Ascending aorta (tissue), 2 donors: ENCODE results near the gene PNPO. TPM values are rescaled to one million over a fixed set of nuclear protein-coding genes. Genes with fewer than 3 reads are reported as not detected.

Source experiments
- DNase-seq, 2 donors: peaks; one replicate each; pipeline ENCODE4 v3.0.0-alpha.2; 2019; ENCODE audit warnings: low spot score in 2 of 2
- H3K27ac ChIP-seq, 2 donors: fragments of 200-600 bp; sonication (generic); one replicate each; pipeline ENCODE4 v1.5.1; 2016 to 2017; ENCODE audit warnings: mild to moderate bottlenecking in 1 of 2
- H3K27me3 ChIP-seq: fragments of 200-600 bp; sonication (generic); one replicate; pipeline ENCODE4 v1.5.1; 2017
- H3K36me3 ChIP-seq, 2 donors: fragments of 200-600 bp; sonication (generic); one replicate each; pipeline ENCODE4 v1.5.1; 2016
- H3K4me1 ChIP-seq, 2 donors: fragments of 200-600 bp; sonication (generic); one replicate each; pipeline ENCODE4 v1.5.1; 2016 to 2017; ENCODE audit warnings: mild to moderate bottlenecking in 1 of 2
- H3K4me3 ChIP-seq, 2 donors: fragments of 200-600 bp; sonication (generic); one replicate each; pipeline ENCODE4 v1.5.1; 2016 to 2017; ENCODE audit warnings: mild to moderate bottlenecking in 1 of 2
- H3K9me3 ChIP-seq, 2 donors: fragments of 200-600 bp; sonication (generic); one replicate each; pipeline ENCODE4 v1.5.1; 2016
- intact Hi-C: fragments of 100-400 bp; cut with DNase I; formaldehyde crosslinking; loops from one replicate; pipeline ENCODE4 v1.15.1; 2023
- total RNA-seq: library from RNA; depleted of rRNA; stranded (reverse); fragments of >200 nt; gene quantifications from one replicate; pipeline ENCODE4 v1.1.0, GENCODE V29; 2016
- TF ChIP-seq, protein P1 (sequence below), 3 experiments: fragments of 200-600 bp in 2 of 3; fragments of 450-650 bp in 1 of 3; sonication (generic) in 2 of 3; IDR thresholded peaks; one replicate each; pipeline ENCODE4 v1.5.1; 2016 to 2019; ENCODE audit warnings: antibody characterized with exemption in 3 of 3, mild to moderate bottlenecking in 1 of 3, moderate library complexity in 1 of 3

The PNPO gene
- total RNA-seq, 1 donor from 2014 or later = 36.7 TPM

DNA sequence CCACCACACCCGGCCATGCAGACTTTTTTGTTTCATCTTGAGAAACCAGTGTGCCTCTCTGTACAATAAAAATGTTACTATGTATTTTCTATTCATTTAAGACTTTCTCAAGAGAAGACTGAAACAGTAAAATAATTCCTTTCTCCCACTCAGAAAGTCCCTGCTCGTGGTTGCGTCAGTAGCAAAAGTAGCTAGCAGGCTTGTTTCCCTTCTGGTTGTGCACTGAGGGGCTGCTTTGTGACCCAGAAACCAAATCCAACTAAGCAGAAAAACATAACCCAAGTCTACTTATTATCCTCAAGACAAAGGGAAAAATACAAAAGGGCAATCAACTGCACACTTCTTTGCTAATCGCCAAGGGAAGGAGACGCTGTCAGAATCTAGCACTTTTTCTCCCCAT lies 3.4 kb upstream of the PNPO start:
- Histone ChIP-seq H3K9me3 (no peaks in the 10 kb centered on the region), H3K27me3 (no peaks in the 10 kb centered on the region), H3K27ac (no peak overlapping the region), H3K36me3 (peaks cover 0 to 3% of the 10 kb centered on the region in 2 donors), H3K4me1 (peaks cover 7 to 10% of the 10 kb centered on the region in 2 donors), H3K4me3 (no peak overlapping the region)
- TF ChIP-seq, protein P1, sequence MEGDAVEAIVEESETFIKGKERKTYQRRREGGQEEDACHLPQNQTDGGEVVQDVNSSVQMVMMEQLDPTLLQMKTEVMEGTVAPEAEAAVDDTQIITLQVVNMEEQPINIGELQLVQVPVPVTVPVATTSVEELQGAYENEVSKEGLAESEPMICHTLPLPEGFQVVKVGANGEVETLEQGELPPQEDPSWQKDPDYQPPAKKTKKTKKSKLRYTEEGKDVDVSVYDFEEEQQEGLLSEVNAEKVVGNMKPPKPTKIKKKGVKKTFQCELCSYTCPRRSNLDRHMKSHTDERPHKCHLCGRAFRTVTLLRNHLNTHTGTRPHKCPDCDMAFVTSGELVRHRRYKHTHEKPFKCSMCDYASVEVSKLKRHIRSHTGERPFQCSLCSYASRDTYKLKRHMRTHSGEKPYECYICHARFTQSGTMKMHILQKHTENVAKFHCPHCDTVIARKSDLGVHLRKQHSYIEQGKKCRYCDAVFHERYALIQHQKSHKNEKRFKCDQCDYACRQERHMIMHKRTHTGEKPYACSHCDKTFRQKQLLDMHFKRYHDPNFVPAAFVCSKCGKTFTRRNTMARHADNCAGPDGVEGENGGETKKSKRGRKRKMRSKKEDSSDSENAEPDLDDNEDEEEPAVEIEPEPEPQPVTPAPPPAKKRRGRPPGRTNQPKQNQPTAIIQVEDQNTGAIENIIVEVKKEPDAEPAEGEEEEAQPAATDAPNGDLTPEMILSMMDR (IDR thresholded peaks at IDR 0.05) = no peak
- intact Hi-C loops = no loop called here
- no peak for DNase-seq

DNA sequence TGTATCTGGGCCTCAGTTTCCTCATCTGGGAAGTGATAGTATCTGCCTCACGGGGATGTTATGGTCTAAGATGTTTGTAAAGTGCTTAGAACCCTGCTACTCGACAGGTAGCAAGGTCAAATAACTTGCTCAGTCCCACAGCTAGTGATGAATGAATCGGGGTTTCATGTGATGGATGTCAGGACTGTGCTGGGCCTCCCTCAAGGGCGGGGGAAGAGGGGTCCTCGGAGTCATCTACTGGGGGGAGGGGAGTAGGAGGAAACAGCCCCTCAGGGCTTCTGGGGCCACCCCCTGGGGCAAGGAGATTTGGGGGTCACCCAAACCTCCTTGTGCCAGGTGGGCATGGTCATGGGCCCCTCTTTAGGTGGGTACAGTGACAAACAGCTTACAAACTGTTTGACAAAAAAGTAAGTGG lies 732 bp downstream of the PNPO start:
- TF ChIP-seq, protein P1 (IDR thresholded peaks at IDR 0.05) = no peak
- H3K27ac ChIP-seq = peak overlapping the region; percentile 69 to 84
- no peaks in the 10 kb centered on the region for H3K9me3 ChIP-seq
- intact Hi-C loops = loop anchor here (5.0 to 10.0 kb wide), 2 partner anchors 100 to 163 kb away; partner anchors contain the start of genes CBX1, SCRN2 and SNX11
- H3K36me3 ChIP-seq = peaks cover 0 to 14% of the 10 kb centered on the region in 2 donors
- H3K4me3 ChIP-seq = peak overlapping the region; percentile 93 to 96
- DNase-seq = no peak
- H3K27me3 ChIP-seq = no peaks in the 10 kb centered on the region
- peaks cover 7 to 12% of the 10 kb centered on the region in 2 donors for H3K4me1 ChIP-seq

DNA sequence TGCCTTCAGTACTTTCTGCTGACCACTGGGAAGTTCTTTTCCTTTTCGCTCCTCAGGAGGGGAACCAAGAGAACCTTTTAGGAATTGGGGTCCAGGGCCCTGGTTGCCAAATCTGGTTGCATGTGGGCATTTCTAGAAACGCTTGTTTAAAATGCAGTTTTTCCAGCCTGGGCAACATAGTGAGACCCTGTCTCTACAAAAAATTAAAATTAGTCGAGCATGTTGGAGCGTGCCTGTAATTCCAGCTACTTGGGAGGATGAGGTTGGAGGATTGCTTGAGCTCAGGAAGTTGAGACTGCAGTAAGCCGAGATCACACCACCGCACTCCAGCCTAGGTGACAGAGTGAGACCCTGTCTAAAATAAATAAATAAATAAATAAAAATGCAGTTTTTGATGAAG lies 1.2 kb downstream of the PNPO start:
- Histone ChIP-seq H3K36me3 (peaks cover 0 to 14% of the 10 kb centered on the region in 2 donors), H3K27me3 (no peaks in the 10 kb centered on the region), H3K27ac (no peak overlapping the region), H3K4me1 (peaks cover 7 to 12% of the 10 kb centered on the region in 2 donors), H3K9me3 (no peaks in the 10 kb centered on the region), H3K4me3 (peak overlapping the region; percentile 93 to 96)
- TF ChIP-seq, protein P1 (IDR thresholded peaks at IDR 0.05) = no peak
- no peak for DNase-seq
- intact Hi-C loops = loop anchor here (5.0 to 10.0 kb wide), 2 partner anchors 100 to 162 kb away; partner anchors contain the start of genes CBX1, SCRN2 and SNX11

DNA sequence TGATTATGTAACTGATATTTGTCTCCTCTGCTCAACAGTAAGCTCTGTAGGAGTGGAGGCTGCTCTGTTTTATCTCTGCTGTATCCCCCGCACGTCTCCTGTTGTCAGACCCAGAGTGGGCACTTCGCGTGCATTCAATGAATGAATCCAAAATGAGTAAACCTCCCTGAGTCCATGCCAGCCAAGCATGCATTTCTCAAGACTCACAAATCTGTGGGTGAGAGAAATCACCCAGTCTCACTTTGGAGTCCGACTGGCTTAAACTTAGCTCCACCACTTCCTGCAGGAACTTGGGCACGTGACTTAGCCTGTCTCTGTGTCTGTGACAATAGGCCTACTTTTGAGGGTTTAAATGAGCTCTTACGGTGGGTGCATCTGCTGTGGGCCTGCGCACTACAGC lies 3.7 kb downstream of the PNPO start:
- TF ChIP-seq, protein P1 (IDR thresholded peaks at IDR 0.05) = no peak
- no peak for DNase-seq
- H3K4me1 ChIP-seq = peaks cover 10 to 21% of the 10 kb centered on the region in 2 donors
- intact Hi-C loops = loop anchor here (10.0 kb wide), 1 partner anchor 160 kb away; the partner anchor contains the start of genes CBX1 and SNX11
- H3K27me3 ChIP-seq = no peaks in the 10 kb centered on the region
- no peaks in the 10 kb centered on the region for H3K9me3 ChIP-seq
- peak overlapping the region; percentile 40 to 63 for H3K27ac ChIP-seq
- no peak overlapping the region for H3K4me3 ChIP-seq
- H3K36me3 ChIP-seq = peaks cover 0 to 24% of the 10 kb centered on the region in 2 donors

DNA sequence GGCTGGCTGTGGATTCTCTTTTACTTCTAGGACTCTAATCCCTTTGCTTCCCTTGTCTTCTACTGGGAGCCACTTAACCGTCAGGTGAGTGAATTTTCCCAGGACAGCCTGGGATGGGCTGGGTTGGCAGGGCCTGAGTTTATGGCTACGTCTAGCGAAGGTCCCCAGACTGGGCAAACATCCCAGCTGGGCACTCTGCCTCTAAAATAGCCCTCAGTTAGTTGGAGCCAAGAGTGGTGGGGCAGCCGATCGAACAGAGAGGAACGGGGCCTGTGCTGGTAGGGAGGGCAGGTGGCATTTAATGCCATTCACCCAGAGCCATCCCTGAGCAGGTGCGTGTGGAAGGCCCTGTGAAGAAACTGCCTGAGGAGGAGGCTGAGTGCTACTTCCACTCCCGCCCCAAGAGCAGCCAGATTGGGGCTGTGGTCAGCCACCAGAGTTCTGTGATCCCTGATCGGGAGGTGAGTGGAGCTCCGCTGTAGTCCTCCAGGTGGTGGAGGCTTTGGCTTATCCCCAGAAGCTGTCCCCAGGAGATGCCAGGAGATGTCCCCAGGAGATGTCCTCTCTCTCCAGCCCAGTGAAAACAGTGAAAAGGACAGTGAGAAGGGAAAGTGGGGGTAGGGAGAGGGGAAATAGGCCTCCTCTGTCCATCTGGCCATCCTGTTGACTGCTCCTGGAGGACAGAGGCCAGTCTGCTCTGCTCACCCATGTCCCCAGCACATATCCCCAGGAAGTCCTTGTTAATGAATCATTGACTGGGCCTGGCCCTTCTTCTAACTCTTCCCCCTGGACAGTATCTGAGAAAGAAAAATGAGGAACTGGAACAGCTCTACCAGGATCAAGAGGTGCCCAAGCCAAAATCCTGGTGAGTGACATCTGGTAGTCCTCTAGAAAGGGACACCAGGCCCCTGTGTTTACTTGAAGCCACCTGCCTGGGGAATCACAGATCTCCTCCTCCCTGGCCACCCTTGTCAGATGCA lies 4.4 kb downstream of the PNPO start:
- H3K4me3 ChIP-seq = no peak overlapping the region
- peak overlapping the region; percentile 42 to 63 for H3K27ac ChIP-seq
- peaks cover 10 to 20% of the 10 kb centered on the region in 2 donors for H3K4me1 ChIP-seq
- intact Hi-C loops = loop anchor here (10.0 kb wide), 1 partner anchor 159 kb away; the partner anchor contains the start of genes CBX1 and SNX11
- H3K27me3 ChIP-seq = no peaks in the 10 kb centered on the region
- TF ChIP-seq, protein P1 (IDR thresholded peaks at IDR 0.05) = no peak
- H3K36me3 ChIP-seq = peaks cover 0 to 24% of the 10 kb centered on the region in 2 donors
- H3K9me3 ChIP-seq = no peaks in the 10 kb centered on the region
- no peak for DNase-seq
